HS-27A (cell line): ENCODE measurements around the gene CDHR3.
A peak's percentile ranks its signal among the peaks of the same experiment; 100 is the strongest.

Experiments
- DNase-seq: peaks from one replicate; pipeline ENCODE4 v3.0.0-alpha.2; 2012; ENCODE audit warnings: low read depth, missing footprints

The CDHR3 gene

DNA sequence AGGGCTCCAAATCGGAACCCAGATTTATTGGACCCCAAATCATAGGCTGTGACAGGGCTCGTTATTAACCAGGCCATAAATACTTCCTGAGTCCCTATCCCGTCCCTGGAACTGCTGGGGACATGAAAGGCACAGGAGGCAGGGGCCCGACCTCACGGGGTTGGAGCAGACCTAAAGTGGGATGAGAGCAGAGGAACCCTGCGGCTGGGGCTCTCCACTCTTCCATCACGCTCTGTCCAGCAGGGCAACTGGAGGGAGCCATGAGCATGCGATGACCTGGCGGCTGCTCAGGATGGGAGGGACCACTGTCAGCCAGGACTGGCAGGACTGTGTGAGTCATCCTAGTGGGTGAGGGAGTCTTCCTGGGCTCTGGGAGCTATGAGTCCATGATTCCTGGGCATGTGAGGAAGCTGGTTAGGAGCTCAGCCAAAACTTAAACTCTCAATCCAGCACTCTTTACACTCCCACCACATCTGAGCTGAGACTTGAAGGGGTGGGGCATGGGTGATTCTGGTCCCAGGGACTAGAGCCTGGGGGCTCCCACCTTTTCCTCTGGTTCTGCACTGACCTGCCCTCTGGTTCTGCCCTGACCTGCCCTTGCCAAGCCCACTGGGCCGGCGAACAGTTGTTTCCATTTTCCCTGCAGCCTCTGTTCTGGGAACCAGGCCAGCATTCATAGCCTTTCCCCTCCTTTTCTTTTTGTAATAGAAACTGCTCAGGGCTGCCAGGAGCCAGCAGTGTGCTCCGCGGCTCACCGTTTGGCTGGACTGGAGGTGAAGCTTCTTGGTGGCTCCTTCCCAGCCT is 101.9 kb downstream of the CDHR3 start:
- peak; percentile 69 for DNase-seq

DNA sequence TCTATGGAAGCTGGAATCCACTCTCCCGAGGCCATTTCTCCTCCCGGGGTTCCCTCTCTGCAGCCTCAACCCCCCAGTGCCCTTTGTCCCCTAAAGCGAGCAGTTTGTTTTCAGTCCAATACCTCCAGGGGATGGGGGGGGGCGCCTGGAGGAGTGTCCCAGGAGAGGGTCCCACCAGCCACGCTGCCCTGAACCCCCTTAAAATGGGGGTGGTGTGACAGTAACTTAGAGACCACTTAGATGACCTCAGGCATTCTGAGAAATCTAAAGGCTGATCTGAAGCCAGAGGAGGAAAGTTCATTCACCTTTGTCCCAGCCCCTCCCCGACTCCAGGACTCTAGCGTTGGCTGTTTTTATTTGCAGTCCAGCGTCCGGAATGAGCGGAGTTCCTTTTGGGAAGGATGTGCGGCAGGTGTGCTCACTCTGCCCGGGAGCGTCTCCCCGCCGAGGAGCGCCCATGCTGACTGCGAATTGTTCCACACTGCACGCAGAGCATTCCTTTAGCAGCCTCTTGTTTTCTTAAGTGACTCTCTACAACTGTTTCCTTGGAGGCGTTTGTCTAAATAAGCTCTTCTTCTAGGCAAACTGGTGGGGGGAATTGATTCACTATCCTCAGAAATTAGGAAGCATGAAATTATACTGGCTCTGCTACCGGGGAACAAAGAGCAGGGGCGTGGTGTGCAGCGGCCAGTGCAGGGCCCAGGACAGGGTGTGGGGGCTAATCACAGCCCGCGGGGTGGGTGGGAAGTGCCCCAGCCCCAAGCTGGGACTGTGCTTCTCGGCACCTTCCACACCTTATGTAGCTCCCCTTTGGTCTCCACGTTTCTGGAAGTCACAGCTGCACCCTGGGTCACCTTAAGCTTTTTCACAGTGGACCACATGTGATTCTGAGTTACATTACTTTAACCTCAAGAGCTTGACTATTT is 102.8 kb downstream of the CDHR3 start:
- no peak for DNase-seq

DNA sequence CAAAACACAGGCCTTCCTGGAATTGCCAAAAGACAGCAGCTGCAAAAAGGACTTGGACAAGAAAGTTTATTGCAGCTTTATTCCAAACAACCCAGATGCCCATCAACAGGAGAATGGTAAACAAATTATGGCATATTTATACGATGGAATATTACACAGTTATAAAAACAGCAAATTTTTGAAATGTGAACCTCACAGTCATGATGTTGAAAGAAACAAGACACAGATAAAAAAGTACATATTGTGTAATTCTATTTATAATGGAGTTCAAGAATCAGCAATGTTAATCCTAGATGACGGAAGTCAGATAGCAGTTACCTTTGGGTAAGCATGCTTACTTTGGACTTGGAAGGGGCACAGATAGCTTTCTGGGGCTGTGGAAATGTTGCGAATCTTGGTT is 104.6 kb downstream of the CDHR3 start:
- no peak for DNase-seq

DNA sequence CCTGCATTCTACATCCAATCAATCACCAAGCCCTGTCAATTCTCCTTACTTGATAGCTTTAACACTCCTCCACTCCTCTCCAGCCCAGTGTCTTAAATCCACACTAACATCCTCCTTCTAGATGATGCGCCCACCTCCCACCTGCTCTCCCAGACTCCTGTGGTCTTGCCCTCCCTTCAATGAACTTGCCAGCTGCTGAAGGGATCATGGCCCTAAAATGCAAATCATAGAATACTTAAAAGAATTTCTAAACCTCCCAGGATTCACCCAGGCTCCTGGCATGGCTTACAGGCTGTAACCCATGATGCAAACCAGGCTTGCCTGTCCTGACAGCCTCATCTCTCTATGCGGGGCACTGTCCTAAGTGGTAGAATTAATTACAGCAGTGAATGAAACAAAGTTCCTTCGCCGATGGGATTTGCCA is 105.5 kb downstream of the CDHR3 start:
- no peak for DNase-seq

DNA sequence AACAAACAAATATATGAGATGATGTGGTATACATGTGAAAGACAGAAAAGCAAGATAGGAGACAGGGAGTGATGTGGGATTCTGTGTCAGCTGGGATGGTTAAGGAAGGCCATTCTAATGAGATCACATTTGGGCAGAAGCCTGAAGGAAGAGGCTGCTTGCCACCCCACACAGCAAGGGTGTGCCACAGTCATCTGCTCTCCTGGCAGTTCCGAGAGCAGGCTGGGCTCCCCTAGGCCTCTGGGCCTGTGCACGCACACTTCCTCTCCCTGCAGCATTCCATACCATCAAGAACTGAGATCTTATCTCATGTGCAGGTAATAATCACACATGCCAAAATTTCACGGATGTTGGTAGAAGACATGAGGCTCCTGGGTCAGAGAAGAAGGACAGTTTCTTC is 105.9 kb downstream of the CDHR3 start:
- no peak for DNase-seq

DNA sequence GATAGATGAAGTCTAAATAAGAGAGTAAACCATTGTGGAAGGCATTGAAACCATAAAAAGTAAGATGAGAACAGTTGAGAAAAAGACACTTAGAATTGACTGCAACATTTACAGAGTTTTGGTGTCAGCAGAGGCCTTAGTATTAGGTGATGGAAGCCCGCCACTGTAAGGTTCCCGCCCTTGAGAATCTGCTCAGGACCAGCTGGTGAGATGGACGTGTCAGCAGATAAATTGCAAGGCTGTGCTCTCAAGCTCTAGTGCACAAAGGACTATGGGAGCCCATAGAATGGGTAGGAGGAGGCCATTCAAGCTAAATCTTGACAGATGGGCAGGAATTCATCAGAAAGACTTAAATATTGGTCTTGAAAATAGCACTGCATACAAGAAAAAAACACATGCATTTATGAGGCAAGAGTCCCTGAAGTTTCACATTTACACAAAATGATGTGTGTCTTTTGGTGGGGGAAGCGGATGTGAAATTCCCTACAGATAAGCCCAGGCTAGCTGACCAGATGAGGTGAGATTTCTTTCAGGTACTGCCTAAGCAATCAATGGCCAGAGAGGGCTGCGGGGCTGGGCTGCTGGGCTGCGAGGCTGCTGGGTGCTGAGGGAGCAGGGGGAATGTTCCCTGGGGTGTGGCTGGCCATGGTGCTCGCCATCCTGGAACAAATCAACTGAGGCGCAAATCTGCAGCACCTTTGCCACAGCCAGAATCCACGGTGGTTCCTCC is 106.6 kb downstream of the CDHR3 start:
- no peak for DNase-seq

DNA sequence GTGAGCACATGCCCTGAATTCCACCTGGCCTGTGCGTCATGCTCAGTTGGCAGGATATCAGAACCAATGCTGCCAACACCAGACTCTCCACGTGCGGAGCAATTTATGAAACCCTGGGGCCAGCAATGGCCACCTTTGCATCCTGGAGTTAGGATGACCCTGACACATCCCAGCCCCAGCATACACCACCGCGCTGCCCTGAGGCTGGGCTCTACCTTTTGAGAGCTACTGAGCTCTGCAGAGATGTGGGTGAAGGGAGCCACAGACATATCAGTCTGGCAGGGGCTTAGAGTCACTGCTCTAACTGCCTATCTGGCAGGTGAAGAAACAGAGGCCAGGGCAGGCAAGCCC is 107.1 kb downstream of the CDHR3 start:
- no peak for DNase-seq

DNA sequence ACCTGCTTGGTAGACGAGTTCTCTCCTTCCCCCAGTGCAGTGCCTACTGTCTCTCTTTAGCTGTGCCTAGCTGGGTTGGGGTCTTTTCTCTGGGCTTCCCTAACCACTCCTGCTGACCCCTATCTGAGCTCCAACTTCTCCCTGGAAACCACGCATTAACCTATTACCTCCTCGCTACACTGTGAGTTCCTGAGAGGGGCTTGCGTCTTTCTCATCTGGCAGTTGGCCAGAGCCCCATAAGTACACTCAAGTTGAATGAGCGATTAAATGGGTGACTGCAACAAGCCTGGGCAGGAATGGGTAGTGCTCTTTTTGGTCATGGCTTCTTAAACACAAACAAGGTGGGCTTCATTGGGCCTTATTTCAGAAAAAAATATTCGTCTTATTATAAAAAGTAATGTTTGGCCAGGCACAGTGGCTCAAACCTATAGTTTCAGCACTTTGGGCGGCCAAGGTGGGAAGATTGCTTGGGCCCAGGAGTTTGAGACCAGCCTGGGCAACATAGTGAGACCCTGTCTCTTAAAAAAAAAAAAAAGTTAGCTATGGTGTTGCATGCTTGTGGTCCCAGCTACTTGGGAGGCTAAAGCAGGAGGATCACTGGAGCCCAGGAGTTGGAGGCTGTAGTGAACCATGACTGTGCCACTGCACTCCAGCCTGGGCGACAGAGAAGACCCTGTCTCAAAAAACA is 107.6 kb downstream of the CDHR3 start:
- no peak for DNase-seq

DNA sequence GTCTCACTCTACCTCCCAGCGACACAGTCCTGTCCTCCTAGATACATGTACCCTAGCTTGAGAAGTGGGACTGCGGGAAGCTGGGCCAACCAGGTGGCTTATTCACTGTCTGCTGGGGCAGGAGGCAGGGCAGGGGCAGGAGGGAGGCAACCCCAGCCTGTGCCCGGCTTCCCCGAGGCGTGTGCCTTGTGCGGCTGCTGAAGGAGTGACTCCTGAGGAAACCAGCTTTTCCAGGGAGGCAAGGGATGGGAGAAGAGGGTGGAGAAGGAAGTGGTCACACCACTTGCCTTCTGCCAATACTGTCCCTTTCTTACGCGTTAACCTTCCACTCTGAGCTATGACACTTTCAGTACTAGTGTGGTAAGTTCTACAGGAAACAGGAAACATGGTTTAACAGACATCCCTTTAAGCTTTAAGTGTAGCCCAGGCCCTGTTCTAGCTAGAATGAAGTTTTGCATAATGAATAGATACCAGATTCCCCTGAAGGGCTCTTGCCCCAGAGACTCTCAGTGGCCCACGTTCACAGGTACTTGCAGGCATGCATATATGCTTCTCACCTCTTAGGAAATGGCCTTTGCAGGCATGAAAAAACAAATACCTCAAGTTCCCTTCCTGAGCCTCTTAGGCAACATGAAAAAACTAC is 108.4 kb downstream of the CDHR3 start:
- no peak for DNase-seq

DNA sequence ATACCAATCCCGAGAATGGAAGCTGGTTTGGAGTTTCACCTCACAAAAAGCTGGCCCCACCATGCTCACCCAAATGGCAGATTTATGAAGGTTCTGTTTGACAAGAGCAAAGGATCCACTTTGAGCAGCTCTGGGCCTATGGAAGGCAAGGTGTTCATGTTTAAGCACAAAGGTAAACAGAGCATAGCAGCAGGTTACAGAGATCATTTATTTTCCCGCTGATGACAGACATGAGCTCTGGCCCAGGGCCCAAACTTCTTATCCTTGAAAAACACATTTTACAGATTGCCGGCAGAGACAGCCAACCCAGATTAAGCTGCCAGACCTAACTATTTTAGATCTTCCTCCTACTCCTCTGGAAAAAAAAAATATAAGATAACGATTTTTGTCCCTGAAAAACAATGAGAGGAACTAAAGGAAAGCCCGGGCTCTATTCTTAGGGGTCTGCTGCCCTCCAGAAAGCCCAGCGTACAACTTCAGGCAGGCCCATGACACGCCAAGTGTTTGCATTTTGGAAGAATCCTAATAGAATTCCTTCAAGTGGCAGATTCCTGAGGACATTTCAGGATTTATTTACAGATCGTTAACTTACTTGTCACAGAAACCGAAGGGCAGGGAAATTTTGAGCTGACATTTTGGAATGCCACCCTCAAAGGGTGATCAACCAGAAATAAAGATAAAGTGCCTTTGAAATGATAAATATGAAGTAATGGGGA is 109.1 kb downstream of the CDHR3 start:
- no peak for DNase-seq

DNA sequence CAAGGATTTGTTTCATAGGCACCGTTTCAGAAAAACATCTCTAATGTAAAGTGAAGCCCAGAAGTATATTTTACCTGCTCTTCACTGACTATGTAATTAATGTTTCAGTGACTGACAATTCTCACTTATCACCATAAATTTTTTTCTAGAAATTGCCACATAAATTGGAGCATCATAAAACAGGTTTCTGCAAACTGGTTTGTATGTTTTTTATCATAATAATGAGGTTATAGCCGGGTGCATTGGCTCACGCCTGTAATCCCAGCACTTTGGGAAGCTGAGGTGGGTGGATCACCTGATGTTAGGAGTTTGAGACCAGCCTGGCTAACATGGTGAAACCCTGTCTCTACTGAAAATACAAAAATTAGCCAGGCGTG is 109.6 kb downstream of the CDHR3 start:
- no peak for DNase-seq

DNA sequence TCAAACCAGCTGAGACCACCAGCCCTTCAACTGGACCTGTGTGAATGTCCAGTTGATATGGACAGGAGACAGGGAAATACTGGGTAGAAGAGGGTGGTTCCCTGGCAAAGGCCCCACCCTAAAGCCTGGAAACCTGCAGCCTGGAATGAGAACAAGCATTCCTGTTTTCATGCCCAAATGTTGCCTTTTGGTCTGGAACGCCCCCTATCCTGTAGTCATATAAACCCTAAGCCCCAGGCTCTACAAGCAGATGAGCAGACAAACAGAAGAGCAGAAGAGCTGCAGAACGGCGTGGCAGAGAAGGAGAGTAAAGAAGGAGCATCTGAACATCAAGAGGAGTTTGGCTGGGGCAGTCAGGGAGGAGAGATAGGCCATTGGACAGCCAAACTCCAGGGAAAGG is 110.6 kb downstream of the CDHR3 start:
- no peak for DNase-seq

DNA sequence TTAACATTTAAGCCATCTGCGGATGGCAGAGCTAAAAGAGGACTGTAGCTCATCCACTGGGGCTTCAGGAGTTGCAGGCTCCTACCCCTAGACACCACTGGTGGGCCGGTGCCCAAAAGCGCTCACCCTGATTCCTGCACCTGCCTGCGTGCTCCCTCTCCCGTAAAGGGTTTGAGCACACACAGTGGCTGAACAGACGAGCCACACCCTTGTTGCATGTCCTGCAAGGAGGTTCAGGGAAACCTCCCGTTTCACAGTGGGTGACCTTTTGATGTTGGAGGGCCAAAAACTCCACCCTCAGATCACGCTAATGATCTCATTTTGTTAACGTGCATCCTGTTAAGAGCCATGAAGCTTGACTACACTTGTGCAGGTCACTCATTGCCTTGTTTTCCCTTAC is 111.2 kb downstream of the CDHR3 start:
- DNase-seq = no peak

DNA sequence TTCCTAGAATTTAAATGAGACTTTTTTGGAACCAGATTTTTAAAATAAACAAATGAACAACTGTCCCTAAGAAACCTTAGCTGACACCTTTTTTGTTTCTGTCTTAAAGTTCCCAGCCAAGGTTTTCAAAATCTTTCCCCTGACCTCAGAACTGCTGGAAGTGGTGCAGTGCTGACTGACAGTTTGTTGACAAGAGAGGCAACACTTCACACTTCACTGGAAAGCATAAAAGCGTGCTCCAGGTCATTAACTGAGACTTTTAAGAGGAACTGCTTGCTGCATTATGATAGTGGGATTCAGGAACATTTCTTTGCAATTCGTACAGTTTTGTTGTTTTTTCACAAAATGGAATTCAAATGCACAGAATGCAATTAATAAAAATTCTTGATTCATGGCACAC is 112.9 kb downstream of the CDHR3 start:
- no peak for DNase-seq

DNA sequence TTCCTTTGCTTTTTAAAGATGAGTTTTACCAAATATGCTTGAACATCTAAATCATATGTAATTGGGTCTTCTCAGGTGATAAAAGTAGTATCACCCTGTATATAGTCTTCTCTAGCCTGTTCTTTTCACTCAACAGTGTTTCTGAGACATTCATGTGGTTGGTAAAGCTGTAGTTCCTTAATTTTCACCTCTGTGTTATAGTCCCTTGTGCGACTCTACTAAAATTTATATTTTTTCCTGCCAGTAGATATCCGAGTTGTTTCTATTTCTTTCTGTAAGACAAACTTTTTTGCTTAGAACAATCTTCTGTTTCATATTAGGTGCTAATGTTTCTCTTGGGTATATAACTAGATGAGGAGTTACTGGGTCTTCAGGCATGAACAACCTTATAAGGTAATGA is 113.5 kb downstream of the CDHR3 start:
- no peak for DNase-seq

DNA sequence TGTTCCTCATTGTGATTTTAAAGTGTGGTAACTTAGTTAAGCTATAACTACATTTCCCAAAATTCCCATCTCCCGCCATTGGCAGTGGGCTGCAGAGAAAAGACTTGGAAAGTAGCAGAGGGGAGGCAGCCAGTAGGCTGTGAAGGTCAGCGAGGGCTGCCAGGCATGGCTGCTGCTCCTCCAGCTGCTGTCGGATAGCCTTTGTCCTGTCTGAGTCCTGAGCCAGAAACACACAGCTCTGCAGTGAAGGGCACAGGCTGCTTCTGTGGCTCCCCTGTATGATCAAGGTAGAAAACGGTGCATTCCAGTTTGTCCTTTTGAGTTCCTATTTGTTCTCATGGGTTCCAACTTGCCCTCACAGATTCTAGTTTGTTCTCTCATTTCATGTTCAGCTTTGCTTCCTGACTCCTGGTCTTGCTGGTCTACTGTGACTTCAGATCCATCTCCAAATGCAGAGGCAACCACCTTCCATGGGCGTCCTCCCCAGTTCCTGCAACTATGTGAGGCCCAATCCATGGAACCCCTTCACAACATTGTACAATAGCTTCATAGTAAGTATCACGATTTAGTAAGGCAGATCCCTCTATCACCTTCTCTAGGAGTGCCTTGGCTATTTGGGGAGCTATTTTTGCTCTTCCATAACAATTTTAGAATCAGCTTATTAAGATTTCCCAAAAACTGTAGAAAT is 117.4 kb downstream of the CDHR3 start:
- no peak for DNase-seq

DNA sequence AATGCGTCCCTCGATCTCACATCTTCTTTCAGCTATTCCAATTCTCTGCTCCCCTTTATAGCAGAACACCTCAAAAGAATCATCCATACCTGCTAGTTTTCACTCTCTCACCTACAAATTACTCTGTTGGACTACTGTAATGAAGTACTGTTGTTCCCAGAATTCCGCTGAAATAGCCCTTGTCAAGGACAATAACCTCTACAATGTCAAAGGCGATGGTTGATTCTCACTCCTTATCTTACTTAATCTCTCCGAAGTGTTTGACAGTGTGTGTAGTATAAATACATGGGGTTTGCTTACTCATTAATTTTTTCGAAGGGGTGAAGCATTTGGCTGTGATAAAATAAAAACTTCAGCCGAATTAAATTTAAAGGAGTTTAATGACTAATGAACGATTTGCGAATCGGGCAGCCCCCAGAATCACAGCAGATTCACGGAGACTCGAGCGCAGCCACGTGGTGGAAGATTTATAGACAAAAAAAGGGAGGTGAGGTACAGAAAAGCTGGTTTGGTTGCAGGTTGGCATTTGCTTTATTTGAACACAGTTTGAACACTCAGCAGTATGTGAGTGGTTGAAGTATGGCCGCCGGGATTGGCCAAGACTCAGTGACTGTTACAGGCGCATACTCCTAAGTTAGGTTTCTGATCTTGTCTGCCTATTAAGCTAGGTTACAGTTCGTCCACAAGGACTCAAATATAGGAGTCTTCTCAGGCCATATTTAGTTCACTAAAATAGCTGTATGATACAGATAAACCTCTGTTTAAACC is 119.2 kb downstream of the CDHR3 start:
- DNase-seq = no peak
